GM18861 (cell line): ENCODE results near the gene DDX49.

Source experiments
- ATAC-seq: cut with Tn5 transposase; IDR thresholded peaks from one replicate; pipeline ENCODE4 v1.9.1; 2021; ENCODE audit not compliant: unreplicated experiment

The DDX49 gene

DNA sequence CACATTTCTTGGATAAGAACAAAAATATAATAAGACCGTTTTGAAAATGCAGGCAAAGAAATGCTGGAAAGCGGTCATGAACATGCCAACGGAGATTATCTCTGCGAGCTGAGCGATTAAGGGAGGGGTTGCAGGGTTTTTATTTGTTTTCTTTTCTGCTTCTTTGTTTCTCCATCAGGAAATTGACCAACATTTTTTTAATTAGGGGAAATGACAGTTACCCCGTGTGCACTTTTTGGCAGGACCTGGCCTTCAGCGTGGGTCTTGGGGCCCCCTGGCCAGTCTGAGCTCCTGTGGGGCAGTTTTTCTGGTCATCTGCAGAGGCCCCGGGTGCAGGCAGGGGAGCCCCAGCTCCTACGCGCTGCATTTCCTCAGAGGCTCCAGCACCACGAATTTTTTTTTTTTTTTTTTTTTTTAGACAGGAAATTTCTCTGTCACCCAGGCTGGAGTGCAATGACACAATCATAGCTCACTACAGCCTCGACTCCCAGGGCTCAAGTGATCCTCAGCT, 52.8 kb downstream of the DDX49 start:
- ATAC-seq: no peak

DNA sequence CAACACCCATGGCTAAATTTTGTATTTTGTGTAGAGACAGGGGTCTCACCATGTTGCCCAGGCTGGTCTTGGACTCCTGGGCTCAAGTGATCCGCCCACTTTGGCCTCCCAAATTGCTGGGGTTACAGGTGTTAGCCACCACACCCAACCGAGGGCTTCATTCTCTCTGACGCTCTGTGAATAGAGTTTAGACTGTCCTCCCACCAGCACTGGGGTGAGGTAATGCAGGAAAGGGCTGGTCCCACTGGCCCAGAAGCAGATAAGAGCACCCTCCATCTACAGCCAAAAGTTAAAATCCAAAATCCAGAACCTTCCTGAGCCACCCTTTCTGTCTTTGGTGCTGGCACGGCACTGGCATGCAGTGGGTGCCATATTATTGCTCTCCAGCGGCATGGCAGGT, 53.3 kb downstream of the DDX49 start:
- no peak for ATAC-seq

DNA sequence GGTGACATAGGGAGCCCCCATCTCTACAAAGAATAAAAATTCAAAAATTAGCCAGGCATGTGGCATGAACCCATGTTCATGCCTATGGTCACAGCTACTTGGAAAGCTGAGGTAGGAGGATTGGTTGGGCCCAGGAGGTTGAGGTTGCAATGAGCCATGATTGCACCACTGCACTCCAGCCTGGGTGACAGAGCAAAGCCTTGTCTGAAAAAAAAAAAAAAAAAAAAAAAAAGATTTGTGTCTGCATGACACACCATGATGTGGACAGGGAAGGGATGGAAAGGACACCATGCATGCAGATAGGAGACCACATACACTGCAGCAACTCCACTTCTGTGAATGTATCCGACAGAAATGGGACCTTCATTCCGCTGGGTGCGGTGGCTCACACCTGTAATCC, 55.5 kb downstream of the DDX49 start:
- ATAC-seq: no peak

DNA sequence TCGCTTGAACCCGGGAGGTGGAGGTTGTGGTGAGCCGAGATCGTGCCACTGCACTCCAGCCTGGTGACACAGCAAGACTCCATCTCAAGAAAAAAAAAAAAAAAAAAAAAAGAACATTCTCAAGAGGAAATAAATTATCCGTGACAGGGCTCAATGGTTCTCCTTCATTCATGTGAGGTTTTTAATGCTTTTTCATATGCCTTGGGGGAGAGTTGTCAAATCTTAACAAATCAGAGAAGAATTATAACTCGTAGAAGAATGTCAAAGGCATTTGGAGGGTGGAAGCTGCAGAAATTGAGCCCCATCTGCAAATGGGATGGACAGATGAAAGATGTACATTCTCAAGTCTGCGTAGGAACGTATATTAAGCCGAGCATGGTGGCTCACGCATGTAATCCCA, 56.4 kb downstream of the DDX49 start:
- no peak for ATAC-seq
